GM12878 (cell line): ENCODE results near the gene BTBD10. TPM values are rescaled to one million over a fixed set of nuclear protein-coding genes. Genes with fewer than 3 reads are reported as not detected.

Source experiments
- EZH2 ChIP-seq: IDR thresholded peaks from 2 replicates; pipeline ENCODE4 v1.6.1; 2012; ENCODE audit warnings: low read depth, mild to moderate bottlenecking, control low read depth, inconsistent platforms, low read length, borderline replicate concordance; ENCODE audit not compliant: control insufficient read depth
- RFX5 ChIP-seq: IDR thresholded peaks from 2 replicates; pipeline ENCODE4 v1.6.1; 2011; ENCODE audit warnings: low read depth, low read length, improper control_type of control experiment
- ZBTB4 ChIP-seq: fragments of 450-650 bp; formaldehyde crosslinking; IDR thresholded peaks from 2 replicates; pipeline ENCODE4 v1.4.0; 2022; ENCODE audit warnings: mild to moderate bottlenecking, moderate library complexity
- polyA plus RNA-seq, 11 experiments: library from polyadenylated mRNA; depleted of rRNA in 4 of 11; unstranded in 6 of 11; stranded (reverse) in 5 of 11; fragments of >200 nt; fragmentation: Nextera tagmentation in 4 of 11; fragmentation: Illumina TruSeq in 1 of 11; extraction: Ambion mirVana in 4 of 11; extraction: Trizol in 1 of 11; gene quantifications; 1 replicate in 1 of 11; 2 replicates in 10 of 11; pipeline versions ENCODE4 v1.2.1 to v1.2.3, GENCODE V29; 2011 to 2016; ENCODE audit warnings: inconsistent platforms in 2 of 11, missing spikeins in 2 of 11, low read depth in 1 of 11
- total RNA-seq, 4 experiments: library from RNA; depleted of rRNA in 3 of 4; stranded (reverse); fragments of >200 nt in 3 of 4; fragmentation: Illumina TruSeq in 1 of 4; extraction: Trizol in 1 of 4; gene quantifications; 2 replicates each; pipeline versions ENCODE4 v1.2.1 to v1.2.3, GENCODE V29; 2013 to 2021
- TF ChIP-seq, protein P1 (sequence below): IDR thresholded peaks from 2 replicates; pipeline ENCODE4 v1.6.1; 2011; ENCODE audit warnings: mild to moderate bottlenecking, low read depth, low read length, moderate library complexity; ENCODE audit not compliant: insufficient replicate concordance
- TF ChIP-seq, protein P2 (sequence below): fragments of 450-650 bp; IDR thresholded peaks from 2 replicates; pipeline ENCODE4 v1.6.1; 2017; ENCODE audit warnings: antibody characterized with exemption, mild to moderate bottlenecking, moderate library complexity

The BTBD10 gene
- total and polyA plus RNA-seq, 10 of the 15 experiments (the other 5 are each of a cell fraction or from before 2014, with no cell fraction given): 20.8 to 38.8 (median 26.9) TPM

- TF ChIP-seq, protein P1, sequence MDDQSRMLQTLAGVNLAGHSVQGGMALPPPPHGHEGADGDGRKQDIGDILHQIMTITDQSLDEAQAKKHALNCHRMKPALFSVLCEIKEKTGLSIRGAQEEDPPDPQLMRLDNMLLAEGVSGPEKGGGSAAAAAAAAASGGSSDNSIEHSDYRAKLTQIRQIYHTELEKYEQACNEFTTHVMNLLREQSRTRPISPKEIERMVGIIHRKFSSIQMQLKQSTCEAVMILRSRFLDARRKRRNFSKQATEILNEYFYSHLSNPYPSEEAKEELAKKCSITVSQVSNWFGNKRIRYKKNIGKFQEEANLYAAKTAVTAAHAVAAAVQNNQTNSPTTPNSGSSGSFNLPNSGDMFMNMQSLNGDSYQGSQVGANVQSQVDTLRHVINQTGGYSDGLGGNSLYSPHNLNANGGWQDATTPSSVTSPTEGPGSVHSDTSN: no peak
- no peak for TF ChIP-seq RFX5
- no peak for TF ChIP-seq EZH2
- TF ChIP-seq, protein P2, sequence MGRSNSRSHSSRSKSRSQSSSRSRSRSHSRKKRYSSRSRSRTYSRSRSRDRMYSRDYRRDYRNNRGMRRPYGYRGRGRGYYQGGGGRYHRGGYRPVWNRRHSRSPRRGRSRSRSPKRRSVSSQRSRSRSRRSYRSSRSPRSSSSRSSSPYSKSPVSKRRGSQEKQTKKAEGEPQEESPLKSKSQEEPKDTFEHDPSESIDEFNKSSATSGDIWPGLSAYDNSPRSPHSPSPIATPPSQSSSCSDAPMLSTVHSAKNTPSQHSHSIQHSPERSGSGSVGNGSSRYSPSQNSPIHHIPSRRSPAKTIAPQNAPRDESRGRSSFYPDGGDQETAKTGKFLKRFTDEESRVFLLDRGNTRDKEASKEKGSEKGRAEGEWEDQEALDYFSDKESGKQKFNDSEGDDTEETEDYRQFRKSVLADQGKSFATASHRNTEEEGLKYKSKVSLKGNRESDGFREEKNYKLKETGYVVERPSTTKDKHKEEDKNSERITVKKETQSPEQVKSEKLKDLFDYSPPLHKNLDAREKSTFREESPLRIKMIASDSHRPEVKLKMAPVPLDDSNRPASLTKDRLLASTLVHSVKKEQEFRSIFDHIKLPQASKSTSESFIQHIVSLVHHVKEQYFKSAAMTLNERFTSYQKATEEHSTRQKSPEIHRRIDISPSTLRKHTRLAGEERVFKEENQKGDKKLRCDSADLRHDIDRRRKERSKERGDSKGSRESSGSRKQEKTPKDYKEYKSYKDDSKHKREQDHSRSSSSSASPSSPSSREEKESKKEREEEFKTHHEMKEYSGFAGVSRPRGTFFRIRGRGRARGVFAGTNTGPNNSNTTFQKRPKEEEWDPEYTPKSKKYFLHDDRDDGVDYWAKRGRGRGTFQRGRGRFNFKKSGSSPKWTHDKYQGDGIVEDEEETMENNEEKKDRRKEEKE: no peak
- no peak for TF ChIP-seq ZBTB4 (CRISPR knock-in tag)
- TF ChIP-seq, all 136 proteins: peak for 0
These were observed 84.7 kb downstream of the BTBD10 start (continued) for GRCh38 chr11:13378316-13378715.
